Measurements from ENCODE around the gene ATAD3C.
"Not testable (repeated sequence)": the region's sequence is repeated elsewhere in the genome, so short reads cannot be mapped to it uniquely, and the experiment has no call there.

The ATAD3C gene

DNA sequence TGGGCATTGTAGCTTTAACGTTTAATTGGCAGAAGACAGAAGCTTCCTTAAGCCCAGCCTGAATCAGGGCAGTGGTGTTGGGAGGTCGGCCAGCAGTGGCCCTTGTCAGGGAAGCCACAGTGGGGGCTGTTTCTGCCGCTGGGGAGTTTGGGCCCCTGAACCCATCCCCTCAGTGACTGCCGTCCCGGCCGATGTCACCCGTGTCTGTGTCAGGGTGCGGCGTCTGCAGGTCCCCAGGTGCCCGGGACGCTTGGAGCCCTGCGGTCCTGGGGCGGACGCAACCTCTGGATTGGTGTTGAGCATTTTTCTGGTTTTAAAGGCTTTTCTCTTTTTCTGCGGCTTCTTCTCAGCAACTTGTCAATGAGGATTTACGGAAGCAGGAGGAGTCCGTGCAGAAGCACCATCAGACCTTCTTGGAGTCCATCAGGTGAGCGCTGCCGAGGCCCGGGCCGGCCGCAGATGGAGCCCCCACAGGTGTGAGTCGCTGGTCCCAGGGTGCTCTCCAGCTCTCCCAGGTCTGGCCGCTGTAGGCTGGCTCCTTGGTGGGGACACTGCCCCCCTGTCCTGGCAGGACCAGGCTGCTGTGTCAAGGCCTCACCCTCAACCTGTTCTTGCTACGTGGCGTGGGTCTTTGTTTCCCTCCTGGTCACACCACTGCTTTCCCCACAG is 2.3 kb downstream of the ATAD3C start:
- Histone ChIP-seq H3K36me3 (ENCODE audit: control insufficient read depth in 1 of 2, insufficient read depth in 2 of 2, low read depth in 1 of 2, low read length in 2 of 2) (no peaks in the 10 kb centered on the region), H3K4me1 (ENCODE audit: control insufficient read depth, insufficient read depth, low read depth, low read length) (peaks cover 3% of the 10 kb centered on the region), H4K8ac (ENCODE audit: low read length) (no peak overlapping the region), H2BK5ac (ENCODE audit: low read depth, low read length, poor library complexity, severe bottlenecking) (no peak overlapping the region), H2BK15ac (ENCODE audit: low read depth, poor library complexity, severe bottlenecking) (no peak overlapping the region), H3K4me3 (ENCODE audit: insufficient read depth in 1 of 2, low read depth in 1 of 2, low read length in 2 of 2) (no peak overlapping the region), H2BK120ac (ENCODE audit: low read depth, low read length) (no peak overlapping the region), H3K27me3 (ENCODE audit: control insufficient read depth in 1 of 2, insufficient read depth in 1 of 2, low read length in 2 of 2) (peaks cover 0 to 21% of the 10 kb centered on the region in 2 experiments), H2AK5ac (ENCODE audit: low read length, severe bottlenecking) (no peak overlapping the region), H3K9ac (ENCODE audit: low read length) (no peak overlapping the region), H3K14ac (ENCODE audit: low read length in 2 of 2) (no peak overlapping the region), H2AFZ (ENCODE audit: low read depth, low read length) (no peak overlapping the region), H3K23ac (ENCODE audit: low read length in 2 of 2) (no peak overlapping the region), H4K91ac (ENCODE audit: low read length) (no peak overlapping the region), H3K4me2 (ENCODE audit: low read length, poor library complexity, severe bottlenecking) (no peak overlapping the region), H2BK12ac (ENCODE audit: low read length in 2 of 2) (no peak overlapping the region), H3K18ac (ENCODE audit: low read depth in 1 of 2, low read length in 2 of 2) (no peak overlapping the region), H3K79me1 (replicated peaks; ENCODE audit: low read length, poor library complexity, severe bottlenecking) (no peaks in the 10 kb centered on the region), H3K4ac (ENCODE audit: low read depth in 1 of 2, low read length in 2 of 2) (no peak overlapping the region), H3K27ac (ENCODE audit: low read length, poor library complexity, severe bottlenecking) (no peak overlapping the region), H3K9me3 (ENCODE audit: control insufficient read depth, low read length) (no peaks in the 10 kb centered on the region)
- DNase-seq = no peak
- WGBS = 92% methylated on average over 24 of the region's 26 CpGs

- H2BK120ac ChIP-seq (ENCODE audit: low read depth, low read length); H2BK5ac ChIP-seq (ENCODE audit: low read depth, low read length, poor library complexity, severe bottlenecking); H4K91ac ChIP-seq (ENCODE audit: low read length); H2AFZ ChIP-seq (ENCODE audit: low read depth, low read length); H3K14ac ChIP-seq (ENCODE audit: low read length in 2 of 2); DNase-seq; H3K4me3 ChIP-seq (ENCODE audit: insufficient read depth in 1 of 2, low read depth in 1 of 2, low read length in 2 of 2); H3K9me3 ChIP-seq (ENCODE audit: control insufficient read depth, low read length); H2AK5ac ChIP-seq (ENCODE audit: low read length, severe bottlenecking); H3K27ac ChIP-seq (ENCODE audit: low read length, poor library complexity, severe bottlenecking); H2BK12ac ChIP-seq (ENCODE audit: low read length in 2 of 2); H2BK15ac ChIP-seq (ENCODE audit: low read depth, poor library complexity, severe bottlenecking); H3K23ac ChIP-seq (ENCODE audit: low read length in 2 of 2); H3K4me1 ChIP-seq (ENCODE audit: control insufficient read depth, insufficient read depth, low read depth, low read length); H3K4me2 ChIP-seq (ENCODE audit: low read length, poor library complexity, severe bottlenecking); H3K79me1 ChIP-seq (replicated peaks; ENCODE audit: low read length, poor library complexity, severe bottlenecking); H3K18ac ChIP-seq (ENCODE audit: low read depth in 1 of 2, low read length in 2 of 2); H3K4ac ChIP-seq (ENCODE audit: low read depth in 1 of 2, low read length in 2 of 2); H3K9ac ChIP-seq (ENCODE audit: low read length); H4K8ac ChIP-seq (ENCODE audit: low read length); H3K36me3 ChIP-seq (ENCODE audit: control insufficient read depth in 1 of 2, insufficient read depth in 2 of 2, low read depth in 1 of 2, low read length in 2 of 2): not testable (repeated sequence)
- 89% methylated on average over 8 of the region's 8 CpGs for WGBS
- peaks cover 0 to 21% of the 10 kb centered on the region in 2 experiments for H3K27me3 ChIP-seq (ENCODE audit: control insufficient read depth in 1 of 2, insufficient read depth in 1 of 2, low read length in 2 of 2)
These were observed 2.9 kb downstream of the ATAD3C start for GRCh38 chr1:1452365-1452739.

DNA sequence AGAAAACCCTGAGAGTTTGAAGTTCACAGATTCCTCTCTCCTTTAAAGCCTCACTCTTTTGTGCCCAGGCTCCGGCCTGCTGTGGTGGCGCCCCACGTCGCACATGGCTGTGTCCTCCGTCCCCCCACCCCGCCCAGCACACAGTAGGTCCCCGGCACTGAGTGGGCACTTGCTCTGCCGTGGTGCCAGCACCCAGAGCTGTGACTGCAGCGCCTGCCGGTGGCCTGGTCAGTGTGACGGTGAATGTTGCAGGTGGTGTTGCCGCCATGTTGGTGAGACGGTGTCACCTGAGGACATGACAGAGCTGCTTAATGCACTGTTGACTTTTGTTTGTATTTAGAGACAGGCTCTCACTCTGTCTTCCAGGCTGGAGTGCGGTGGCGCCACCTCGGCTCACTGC is 3.4 kb downstream of the ATAD3C start:
- Histone ChIP-seq H3K4me3 (ENCODE audit: insufficient read depth in 1 of 2, low read depth in 1 of 2, low read length in 2 of 2) (no peak overlapping the region), H3K4me2 (ENCODE audit: low read length, poor library complexity, severe bottlenecking) (no peak overlapping the region), H3K4me1 (ENCODE audit: control insufficient read depth, insufficient read depth, low read depth, low read length) (peaks cover 4% of the 10 kb centered on the region), H3K4ac (ENCODE audit: low read depth in 1 of 2, low read length in 2 of 2) (no peak overlapping the region), H2AFZ (ENCODE audit: low read depth, low read length) (no peak overlapping the region), H4K91ac (ENCODE audit: low read length) (no peak overlapping the region), H3K79me1 (replicated peaks; ENCODE audit: low read length, poor library complexity, severe bottlenecking) (no peaks in the 10 kb centered on the region), H3K36me3 (ENCODE audit: control insufficient read depth in 1 of 2, insufficient read depth in 2 of 2, low read depth in 1 of 2, low read length in 2 of 2) (no peaks in the 10 kb centered on the region), H2BK120ac (ENCODE audit: low read depth, low read length) (no peak overlapping the region), H3K9me3 (ENCODE audit: control insufficient read depth, low read length) (no peaks in the 10 kb centered on the region), H3K27me3 (ENCODE audit: control insufficient read depth in 1 of 2, insufficient read depth in 1 of 2, low read length in 2 of 2) (peaks cover 0 to 21% of the 10 kb centered on the region in 2 experiments), H2AK5ac (ENCODE audit: low read length, severe bottlenecking) (no peak overlapping the region), H3K18ac (ENCODE audit: low read depth in 1 of 2, low read length in 2 of 2) (no peak overlapping the region), H3K14ac (ENCODE audit: low read length in 2 of 2) (no peak overlapping the region), H3K27ac (ENCODE audit: low read length, poor library complexity, severe bottlenecking) (no peak overlapping the region), H3K23ac (ENCODE audit: low read length in 2 of 2) (no peak overlapping the region), H3K9ac (ENCODE audit: low read length) (no peak overlapping the region), H2BK12ac (ENCODE audit: low read length in 2 of 2) (no peak overlapping the region), H2BK5ac (ENCODE audit: low read depth, low read length, poor library complexity, severe bottlenecking) (no peak overlapping the region), H2BK15ac (ENCODE audit: low read depth, poor library complexity, severe bottlenecking) (no peak overlapping the region), H4K8ac (ENCODE audit: low read length) (no peak overlapping the region)
- no peak for DNase-seq
- 92% methylated on average over 16 of the region's 16 CpGs for WGBS

- not testable (repeated sequence) for H3K4me1 ChIP-seq (ENCODE audit: control insufficient read depth, insufficient read depth, low read depth, low read length); H3K9ac ChIP-seq (ENCODE audit: low read length); DNase-seq; H2AFZ ChIP-seq (ENCODE audit: low read depth, low read length); H3K14ac ChIP-seq (ENCODE audit: low read length in 2 of 2); H3K27ac ChIP-seq (ENCODE audit: low read length, poor library complexity, severe bottlenecking); H2BK12ac ChIP-seq (ENCODE audit: low read length in 2 of 2); H3K36me3 ChIP-seq (ENCODE audit: control insufficient read depth in 1 of 2, insufficient read depth in 2 of 2, low read depth in 1 of 2, low read length in 2 of 2); H2BK5ac ChIP-seq (ENCODE audit: low read depth, low read length, poor library complexity, severe bottlenecking); H3K4me3 ChIP-seq (ENCODE audit: insufficient read depth in 1 of 2, low read depth in 1 of 2, low read length in 2 of 2); H2BK120ac ChIP-seq (ENCODE audit: low read depth, low read length); H4K8ac ChIP-seq (ENCODE audit: low read length); H3K9me3 ChIP-seq (ENCODE audit: control insufficient read depth, low read length); H2AK5ac ChIP-seq (ENCODE audit: low read length, severe bottlenecking); H3K23ac ChIP-seq (ENCODE audit: low read length in 2 of 2); H3K4me2 ChIP-seq (ENCODE audit: low read length, poor library complexity, severe bottlenecking); H3K18ac ChIP-seq (ENCODE audit: low read depth in 1 of 2, low read length in 2 of 2); H3K79me1 ChIP-seq (replicated peaks; ENCODE audit: low read length, poor library complexity, severe bottlenecking); H2BK15ac ChIP-seq (ENCODE audit: low read depth, poor library complexity, severe bottlenecking); H4K91ac ChIP-seq (ENCODE audit: low read length); H3K4ac ChIP-seq (ENCODE audit: low read depth in 1 of 2, low read length in 2 of 2)
- 95% methylated on average over 33 of the region's 41 CpGs for WGBS
- H3K27me3 ChIP-seq (ENCODE audit: control insufficient read depth in 1 of 2, insufficient read depth in 1 of 2, low read length in 2 of 2) = peaks cover 0 to 11% of the 10 kb centered on the region in 2 experiments
These were observed 5.0 kb downstream of the ATAD3C start for GRCh38 chr1:1454286-1455056.

Measured in mesenchymal stem cell (in vitro differentiated cells and primary cell).